HG02870 (cell line): ENCODE data around the gene FLNC.

Experiments
- ATAC-seq: cut with Tn5 transposase; IDR thresholded peaks from one replicate; pipeline ENCODE4 v1.9.1; 2021; ENCODE audit warnings: mild to moderate bottlenecking, moderate library complexity; ENCODE audit not compliant: unreplicated experiment

The FLNC gene

DNA sequence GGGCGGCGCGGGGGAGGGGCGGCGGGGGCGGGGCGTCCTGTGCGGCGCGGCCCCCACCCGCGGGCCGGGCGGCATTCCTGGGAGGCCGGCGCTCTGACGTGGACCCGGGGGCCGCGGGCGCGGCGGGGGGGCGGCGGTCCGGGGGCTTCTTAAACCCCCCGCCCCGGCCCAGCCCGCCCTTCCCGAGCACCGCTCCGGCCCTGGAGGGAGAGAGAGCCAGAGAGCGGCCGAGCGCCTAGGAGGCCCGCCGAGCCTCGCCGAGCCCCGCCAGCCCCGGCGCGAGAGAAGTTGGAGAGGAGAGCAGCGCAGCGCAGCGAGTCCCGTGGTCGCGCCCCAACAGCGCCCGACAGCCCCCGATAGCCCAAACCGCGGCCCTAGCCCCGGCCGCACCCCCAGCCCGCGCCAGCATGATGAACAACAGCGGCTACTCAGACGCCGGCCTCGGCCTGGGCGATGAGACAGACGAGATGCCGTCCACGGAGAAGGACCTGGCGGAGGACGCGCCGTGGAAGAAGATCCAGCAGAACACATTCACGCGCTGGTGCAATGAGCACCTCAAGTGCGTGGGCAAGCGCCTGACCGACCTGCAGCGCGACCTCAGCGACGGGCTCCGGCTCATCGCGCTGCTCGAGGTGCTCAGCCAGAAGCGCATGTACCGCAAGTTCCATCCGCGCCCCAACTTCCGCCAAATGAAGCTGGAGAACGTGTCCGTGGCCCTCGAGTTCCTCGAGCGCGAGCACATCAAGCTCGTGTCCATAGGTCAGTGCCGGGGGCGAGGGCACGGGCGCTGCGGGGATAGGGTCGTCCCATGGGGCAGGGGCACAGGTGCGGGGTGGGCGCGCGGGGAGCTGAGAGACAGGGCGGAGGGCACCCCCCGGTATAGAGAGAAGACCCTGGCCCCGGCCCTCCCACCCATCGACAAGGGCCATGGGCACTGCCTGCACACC, at the start of gene FLNC:
Gene FLNC (plus strand): TSS at position 176 of the 947 bp plus-strand sequence. CDS start 232 bp downstream, at position 408.
- no peak for ATAC-seq

- ATAC-seq = no peak
Measured at GRCh38 chr7:128781126-128781525, 49.1 kb upstream of the FLNC start.

DNA sequence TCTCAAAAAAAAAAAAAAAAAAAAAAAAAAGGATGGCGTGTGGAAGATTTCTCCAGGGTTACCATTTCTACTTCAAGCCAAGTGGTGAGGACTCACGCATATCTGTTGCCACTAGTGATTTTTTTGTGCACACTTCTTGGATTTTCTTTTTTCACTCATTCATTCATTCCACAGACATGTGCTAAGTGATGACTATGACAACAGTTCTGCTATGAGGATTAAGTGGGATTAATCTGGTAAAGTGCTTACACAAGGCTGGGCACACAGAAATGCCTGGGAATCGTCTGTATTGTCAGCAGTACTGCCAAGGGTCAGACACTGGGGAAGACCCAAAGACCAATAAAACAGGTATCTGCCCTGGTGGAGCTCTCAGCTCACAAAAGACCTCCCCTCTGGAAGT, 48.4 kb upstream of the FLNC start:
- no peak for ATAC-seq

DNA sequence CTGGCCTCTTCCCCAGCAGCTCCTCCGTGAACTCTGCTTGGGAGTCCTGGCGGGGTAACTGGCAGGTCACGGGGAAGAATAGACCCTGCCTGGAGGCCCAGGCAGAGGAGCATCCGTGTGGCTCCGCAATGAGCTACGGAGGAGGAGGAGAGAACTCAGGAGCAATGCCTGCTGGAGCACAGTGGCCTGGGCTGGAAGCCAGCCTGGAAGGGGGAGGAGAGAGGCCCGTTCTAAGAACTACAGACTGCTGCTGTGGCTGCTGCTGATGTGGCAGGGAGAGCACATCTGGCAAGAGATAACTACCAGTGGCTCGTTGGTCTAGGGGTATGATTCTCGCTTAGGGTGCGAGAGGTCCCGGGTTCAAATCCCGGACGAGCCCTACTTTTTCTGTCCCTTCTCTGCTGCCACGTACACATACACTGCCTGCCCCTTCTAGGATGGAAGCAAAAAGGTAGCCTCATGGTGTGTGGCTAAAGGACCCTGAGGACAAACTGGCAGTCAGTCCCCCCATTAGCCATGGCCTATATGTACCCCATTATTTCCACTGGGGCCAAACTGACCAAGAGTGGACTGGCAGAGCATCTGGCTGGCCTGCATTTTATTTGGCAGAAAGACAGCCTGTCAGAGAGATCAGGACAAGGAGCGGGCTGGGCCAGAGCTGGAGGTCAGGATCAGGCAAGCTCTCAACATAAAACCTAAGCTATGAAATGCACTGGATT, 46.9 kb upstream of the FLNC start:
- no peak for ATAC-seq

DNA sequence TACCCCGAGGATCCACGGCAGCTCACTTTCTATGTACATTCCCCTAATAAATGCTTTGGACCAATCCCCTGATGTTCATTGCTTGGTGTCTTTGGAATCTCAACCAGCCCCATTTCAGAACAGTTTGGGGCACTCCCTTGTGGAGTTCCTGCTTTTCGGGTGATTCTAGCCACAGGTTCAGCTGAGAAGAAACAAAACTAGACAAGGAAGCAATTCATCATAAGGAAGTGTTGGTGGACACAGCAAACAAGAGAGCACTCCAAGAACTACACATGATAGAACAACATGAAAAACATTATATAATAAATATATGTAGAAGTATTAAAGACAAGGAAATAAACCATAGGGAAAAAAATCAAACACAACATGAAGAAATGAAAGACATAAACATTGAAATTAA, 44.5 kb upstream of the FLNC start:
- ATAC-seq = no peak

GRCh38 chr7:128788446-128789412, 41.5 kb upstream of the FLNC start:
- ATAC-seq = no peak

DNA sequence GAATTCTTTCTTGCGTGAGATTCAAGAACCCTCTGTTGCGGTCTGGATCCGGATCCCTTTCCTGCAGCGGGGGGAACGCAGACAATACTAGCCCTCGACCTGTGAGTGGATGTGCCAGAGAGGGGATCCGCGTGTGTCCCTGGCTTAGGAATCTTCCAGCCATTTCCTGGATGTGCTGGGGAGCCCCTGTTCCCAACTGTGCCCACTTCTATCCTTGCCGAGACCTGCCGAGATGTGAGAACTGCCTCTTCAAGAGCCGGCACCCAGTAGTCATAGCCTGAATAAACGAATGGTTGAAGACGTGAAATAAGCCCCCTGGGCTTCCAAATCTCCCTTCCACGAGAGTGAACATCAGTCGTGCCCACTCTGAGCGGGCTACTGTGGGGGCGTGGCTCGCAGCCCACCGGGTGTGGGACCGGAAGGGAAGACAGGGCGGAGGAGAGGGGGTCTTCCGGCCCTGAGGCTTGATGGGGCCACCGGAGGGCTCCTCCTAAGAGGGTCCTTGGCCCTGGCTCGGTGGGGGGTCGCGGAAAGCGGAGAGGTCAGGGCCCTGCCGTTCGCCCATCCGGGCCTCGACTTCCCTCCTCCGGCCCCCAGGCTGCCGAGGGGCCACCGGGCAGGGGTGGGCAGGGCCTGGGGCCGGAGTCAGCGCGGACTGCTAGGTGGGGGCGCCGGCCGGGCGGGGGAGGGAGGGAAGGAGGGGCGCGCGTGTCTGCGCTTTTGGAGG, 39.7 kb upstream of the FLNC start:
- ATAC-seq = peak; percentile 8

DNA sequence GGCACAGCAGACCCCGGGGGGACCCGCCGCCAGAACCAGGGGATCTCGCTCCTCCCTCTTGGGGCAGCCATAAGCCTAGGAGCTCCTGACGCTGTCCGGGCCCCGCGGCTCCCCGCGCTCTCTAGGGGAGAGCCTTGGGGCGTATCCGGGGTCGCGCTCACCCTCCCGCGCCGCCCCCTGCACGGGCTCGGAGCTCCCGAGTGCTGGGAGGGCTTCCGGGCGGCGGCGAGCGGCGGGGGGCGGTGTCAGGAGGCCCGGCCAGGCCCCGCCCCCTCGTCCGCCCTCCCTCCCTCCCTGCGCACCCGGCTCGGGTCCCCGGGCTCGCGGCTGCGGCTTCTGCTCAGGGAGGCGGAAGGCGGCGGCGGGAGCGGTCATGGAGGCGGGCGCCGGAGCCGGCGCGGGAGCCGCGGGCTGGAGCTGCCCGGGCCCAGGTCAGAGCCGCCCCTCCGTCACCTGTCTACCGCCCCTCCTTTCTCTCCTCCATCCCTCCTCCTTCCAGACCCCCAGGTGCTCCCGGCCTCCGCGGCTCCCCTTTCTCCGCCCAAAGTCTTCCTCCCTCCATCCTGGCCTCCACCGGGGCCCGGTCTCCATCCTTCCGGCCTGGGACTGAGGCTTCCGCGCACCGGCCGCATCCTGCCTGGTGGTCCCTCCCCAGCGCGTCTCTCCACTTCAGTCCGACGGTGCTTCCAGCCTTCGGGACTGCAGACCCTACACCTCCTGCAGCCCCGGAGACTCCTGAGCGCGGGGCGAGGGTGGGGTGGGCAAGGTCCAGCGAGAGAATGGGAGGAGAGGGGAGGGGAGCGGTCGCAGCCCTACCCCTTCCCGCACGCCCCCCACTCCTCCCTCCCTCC, 38.9 kb upstream of the FLNC start, which contains the start of gene CCDC136:
Gene CCDC136 (plus strand): TSS at position 848 of the 851 bp plus-strand sequence. CDS start 444 bp downstream, outside the sequence.
- ATAC-seq = peak; percentile 80

DNA sequence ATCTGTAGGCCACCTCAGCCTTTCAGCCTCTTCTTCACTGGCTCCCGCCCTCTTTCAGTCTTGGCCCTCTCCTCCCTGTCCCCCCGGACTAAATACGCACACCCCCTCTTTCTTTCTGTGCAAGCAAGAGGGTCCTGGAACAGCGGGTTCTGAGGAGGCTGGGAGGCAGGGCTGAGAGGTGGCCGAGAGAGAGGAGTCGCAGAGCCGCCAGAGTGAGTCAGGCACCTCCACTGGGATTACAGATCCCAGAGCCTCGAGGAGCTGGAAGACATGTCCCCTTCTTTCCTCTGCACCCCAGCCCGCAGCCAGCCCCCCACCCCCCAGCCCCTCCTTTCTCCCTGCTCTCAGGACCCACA, 38.3 kb upstream of the FLNC start:
- ATAC-seq = peak; percentile 4

- no peak for ATAC-seq
Measured at GRCh38 chr7:128792471-128793180, 37.6 kb upstream of the FLNC start.

GRCh38 chr7:128793181-128793547, 37.0 kb upstream of the FLNC start:
- no peak for ATAC-seq

GRCh38 chr7:128794020-128794419, 36.2 kb upstream of the FLNC start:
- no peak for ATAC-seq

GRCh38 chr7:128794436-128794835, 35.8 kb upstream of the FLNC start:
- no peak for ATAC-seq

DNA sequence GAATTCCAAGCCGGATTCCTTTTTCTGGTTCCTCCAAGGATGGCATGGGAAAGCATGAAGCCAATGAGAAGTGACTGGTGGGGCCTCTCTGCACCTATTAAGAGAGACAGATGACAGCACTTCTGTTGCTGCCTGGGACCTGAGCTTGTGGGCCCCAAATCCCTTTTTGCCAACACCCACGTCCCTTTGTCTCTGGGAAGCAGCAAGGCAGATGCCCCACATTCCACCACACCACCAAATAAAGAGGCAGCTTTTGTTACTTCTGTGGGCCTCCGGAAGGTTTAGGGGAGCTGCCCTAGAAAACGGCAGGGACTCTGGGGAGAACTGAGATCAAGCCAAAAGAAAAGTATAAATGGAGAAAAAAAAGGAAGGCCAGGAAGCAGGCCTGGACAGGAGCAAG, 35.1 kb upstream of the FLNC start:
- ATAC-seq = no peak

DNA sequence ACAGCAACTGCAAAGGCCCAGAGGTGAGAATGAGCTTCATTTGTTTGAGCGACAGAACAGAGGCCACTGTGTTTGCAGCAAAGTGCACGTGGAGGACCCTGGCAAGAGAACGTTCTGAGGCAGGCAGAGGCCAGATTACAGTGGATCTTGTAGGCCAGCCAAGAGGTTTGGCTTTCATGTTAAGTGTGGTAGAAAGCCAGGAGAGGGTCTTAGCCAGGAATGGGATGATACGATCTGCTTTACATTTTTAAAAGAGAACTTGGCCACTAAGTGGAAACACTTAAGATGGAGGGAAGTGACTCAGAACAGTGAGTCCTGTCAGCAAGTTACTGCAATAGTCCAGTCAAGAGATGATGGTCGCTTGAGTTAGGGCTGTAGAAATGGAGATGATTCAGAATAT, 33.9 kb upstream of the FLNC start:
- no peak for ATAC-seq

DNA sequence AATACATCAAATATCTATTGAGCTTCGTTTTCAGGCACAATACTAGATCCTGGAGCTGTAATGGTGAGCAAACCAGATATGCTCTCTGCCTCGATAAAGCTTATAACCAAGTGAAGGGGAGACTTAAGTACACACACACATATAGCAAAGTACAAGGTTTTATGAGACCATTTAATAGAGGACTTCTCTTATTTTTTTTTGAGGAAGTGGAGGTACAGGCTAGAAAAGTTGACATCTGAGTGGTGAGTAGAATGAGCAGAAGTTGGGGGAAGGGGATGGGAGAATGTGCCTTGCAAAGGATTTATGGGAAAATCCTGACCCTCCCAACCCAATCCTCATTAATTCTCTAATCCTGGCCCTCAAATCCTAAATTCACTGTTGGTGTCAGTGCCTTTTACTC, 30.8 kb upstream of the FLNC start:
- ATAC-seq = no peak

DNA sequence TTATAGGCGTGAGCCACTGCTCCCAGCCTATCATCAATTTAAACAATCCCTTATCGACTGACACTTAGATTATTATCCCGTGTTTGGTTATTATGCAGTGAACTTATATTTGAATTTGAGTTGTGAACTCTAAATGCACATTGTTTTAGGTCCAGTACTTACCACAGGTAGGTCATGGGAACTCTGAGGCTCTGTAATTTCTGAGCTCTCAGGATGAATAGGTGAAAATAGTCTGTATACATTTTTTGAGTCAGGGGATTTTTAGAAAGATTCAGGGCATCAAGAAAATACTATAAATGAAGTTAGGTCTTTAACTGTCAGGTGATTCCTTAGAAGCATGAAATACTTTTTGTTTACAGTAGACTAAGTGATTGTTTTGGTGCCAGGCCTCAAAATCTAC, 29.6 kb upstream of the FLNC start:
- no peak for ATAC-seq

GRCh38 chr7:128801003-128801402, 29.2 kb upstream of the FLNC start:
- ATAC-seq = no peak
